ENCODE measurements around the gene POLG2. TPM values are rescaled to one million over a fixed set of nuclear protein-coding genes. Genes with fewer than 3 reads are reported as not detected.

The POLG2 gene
- 10 to 100 TPM in 1 of 4 donors, 1 to 10 TPM in 3; 3.9 to 12.0 (median 8.2) TPM for total RNA-seq

- TF ChIP-seq POLR2A (IDR thresholded peaks at IDR 0.05), result peak in 3 of 4 donors; percentile 23 to 73 (median 58)
- TF ChIP-seq CTCF (IDR thresholded peaks at IDR 0.05), result peak; percentile 20 to 63 (median 42)
- 0 to 1% methylated on average over 8 to 42 of the region's 50 CpGs for WGBS, 2 donors
- peaks cover 18 to 60% (median 30%) of the 10 kb centered on the region in 3 donors for H3K36me3 ChIP-seq
- peaks cover 5 to 80% (median 50%) of the 10 kb centered on the region in 3 donors for H3K4me1 ChIP-seq
- peak within 1 kb of the TSS; percentile 65 to 86 (median 72) for H3K4me3 ChIP-seq
- no peaks in the 10 kb centered on the region for H3K27me3 ChIP-seq
- H3K9me3 ChIP-seq, result no peaks in the 10 kb centered on the region
- intact Hi-C loops (cut with DNase I), result loop anchor here (10.0 kb wide), 1 partner anchor 72 kb away; no protein-coding TSS in a partner anchor
- H3K27ac ChIP-seq, result peak within 1 kb of the TSS; percentile 81 to 91 (median 89)
- peak; percentile 52 for DNase-seq
Measured at GRCh38 chr17:64496786-64497564, at the start of gene POLG2. TSS of gene POLG2 (minus strand) at chr17:64497054. CDS start at chr17:64496968, 86 bp downstream.

GRCh38 chr17:64544742-64545141, 47.9 kb upstream of the POLG2 start:
- WGBS, 2 donors, result 91 to 95% methylated on average over 2 of the region's 2 CpGs
- no peak for DNase-seq
- Histone ChIP-seq H3K4me3 (no peak overlapping the region), H3K27me3 (no peaks in the 10 kb centered on the region), H3K9me3 (no peaks in the 10 kb centered on the region), H3K36me3 (peaks cover 0 to 90% (median 14%) of the 10 kb centered on the region in 3 donors), H3K27ac (no peak overlapping the region), H3K4me1 (no peaks in the 10 kb centered on the region)
- intact Hi-C loops (cut with DNase I), result no loop called here
- TF ChIP-seq CTCF (IDR thresholded peaks at IDR 0.05) (no peak), POLR2A (IDR thresholded peaks at IDR 0.05) (no peak)

- Histone ChIP-seq H3K9me3 (no peaks in the 10 kb centered on the region), H3K4me1 (no peaks in the 10 kb centered on the region), H3K36me3 (peaks cover 0 to 94% (median 18%) of the 10 kb centered on the region in 3 donors), H3K27ac (no peak overlapping the region), H3K4me3 (no peak overlapping the region), H3K27me3 (no peaks in the 10 kb centered on the region)
- WGBS, 2 donors, result 80 to 88% methylated on average over 3 to 4 of the region's 5 CpGs
- no peak for TF ChIP-seq CTCF (IDR thresholded peaks at IDR 0.05)
- TF ChIP-seq POLR2A (IDR thresholded peaks at IDR 0.05), result no peak
- DNase-seq, result no peak
- intact Hi-C loops (cut with DNase I), result no loop called here
Measured at GRCh38 chr17:64540118-64540776, 43.4 kb upstream of the POLG2 start.

- H3K4me3 ChIP-seq, result no peak overlapping the region
- no peaks in the 10 kb centered on the region for H3K4me1 ChIP-seq
- no peak overlapping the region for H3K27ac ChIP-seq
- H3K36me3 ChIP-seq, result peaks cover 0 to 94% (median 21%) of the 10 kb centered on the region in 3 donors
- 83 to 87% methylated on average over 7 of the region's 7 CpGs for WGBS, 2 donors
- no peak for TF ChIP-seq CTCF (IDR thresholded peaks at IDR 0.05)
- no peak for TF ChIP-seq POLR2A (IDR thresholded peaks at IDR 0.05)
- no peak for DNase-seq
- no peaks in the 10 kb centered on the region for H3K27me3 ChIP-seq
- H3K9me3 ChIP-seq, result no peaks in the 10 kb centered on the region
- intact Hi-C loops (cut with DNase I), result no loop called here
Measured at GRCh38 chr17:64538508-64539130, 41.8 kb upstream of the POLG2 start.
